WTC11 (cell line): Measurements from ENCODE around the gene PDLIM4.

Source experiments
- CREB1 ChIP-seq: sonication (generic); formaldehyde crosslinking; IDR thresholded peaks from 2 replicates; pipeline ENCODE4 v1.8.0; 2023; ENCODE audit warnings: mild to moderate bottlenecking, missing genetic modification reagents
- CTCF ChIP-seq: fragments of 200-600 bp; IDR thresholded peaks from 2 replicates; pipeline ENCODE4 v1.8.0; 2022; ENCODE audit warnings: antibody characterized with exemption
- IRF2 ChIP-seq: sonication (generic); formaldehyde crosslinking; IDR thresholded peaks from 2 replicates; pipeline ENCODE4 v1.8.0; 2022; ENCODE audit warnings: low read depth, missing genetic modification reagents, borderline replicate concordance
- MAX ChIP-seq: sonication (generic); formaldehyde crosslinking; IDR thresholded peaks from 2 replicates; pipeline ENCODE4 v1.8.0; 2022; ENCODE audit warnings: mild to moderate bottlenecking, missing genetic modification reagents
- SMAD4 ChIP-seq: sonication (generic); formaldehyde crosslinking; IDR thresholded peaks from 2 replicates; pipeline ENCODE4 v1.8.0; 2022; ENCODE audit warnings: mild to moderate bottlenecking, missing genetic modification reagents
- ZNF232 ChIP-seq: sonication (generic); formaldehyde crosslinking; IDR thresholded peaks from 2 replicates; pipeline ENCODE4 v1.8.0; 2022; ENCODE audit warnings: mild to moderate bottlenecking, missing genetic modification reagents
- ZNF263 ChIP-seq: sonication (generic); formaldehyde crosslinking; IDR thresholded peaks from 2 replicates; pipeline ENCODE4 v1.8.1; 2022; ENCODE audit warnings: low read depth, mild to moderate bottlenecking, moderate library complexity, missing genetic modification reagents

GRCh38 chr5:132213666-132214065 is 43.8 kb upstream of the PDLIM4 start:
- TF ChIP-seq ZNF232 (CRISPR knock-in tag) (no peak), IRF2 (no peak), CTCF (no peak), SMAD4 (no peak), ZNF263 (no peak), CREB1 (CRISPR knock-in tag) (no peak), MAX (no peak)
